GM10266 (cell line): ENCODE measurements around the gene NR3C2.

Experiments used
- DNase-seq: peaks from one replicate; pipeline ENCODE4 v3.0.0; 2012; ENCODE audit errors: extremely low spot score
- CTCF ChIP-seq: IDR thresholded peaks from 2 replicates; pipeline ENCODE4 v1.5.1; 2012; ENCODE audit warnings: mild to moderate bottlenecking, low read depth; ENCODE audit not compliant: control insufficient read depth, insufficient read depth; ENCODE audit errors: missing control alignments

NR3C2 gene

GRCh38 chr4:148373093-148373492, 69.1 kb downstream of the NR3C2 start:
- DNase-seq: no peak
- TF ChIP-seq CTCF: no peak

GRCh38 chr4:148369919-148370318, 72.3 kb downstream of the NR3C2 start:
- TF ChIP-seq CTCF: no peak
- no peak for DNase-seq

GRCh38 chr4:148367756-148368155, 74.5 kb downstream of the NR3C2 start:
- no peak for TF ChIP-seq CTCF
- DNase-seq: no peak

- no peak for DNase-seq
- TF ChIP-seq CTCF: no peak
Measured at GRCh38 chr4:148366251-148366650, 76.0 kb downstream of the NR3C2 start.

GRCh38 chr4:148364525-148364924, 77.7 kb downstream of the NR3C2 start:
- TF ChIP-seq CTCF: no peak
- no peak for DNase-seq

GRCh38 chr4:148359769-148360168, 82.4 kb downstream of the NR3C2 start:
- TF ChIP-seq CTCF: no peak
- DNase-seq: no peak

- TF ChIP-seq CTCF: no peak
- no peak for DNase-seq
Measured at GRCh38 chr4:148355442-148356123, 86.6 kb downstream of the NR3C2 start.
